GM21717 (cell line): ENCODE results near the gene STOX2.

Experiments used
- ATAC-seq: cut with Tn5 transposase; IDR thresholded peaks from one replicate; pipeline ENCODE4 v1.9.1; 2021; ENCODE audit warnings: mild to moderate bottlenecking, moderate library complexity; ENCODE audit not compliant: unreplicated experiment

The STOX2 gene

GRCh38 chr4:183888564-183888963 is 16.5 kb upstream of the STOX2 start:
- no peak for ATAC-seq

DNA sequence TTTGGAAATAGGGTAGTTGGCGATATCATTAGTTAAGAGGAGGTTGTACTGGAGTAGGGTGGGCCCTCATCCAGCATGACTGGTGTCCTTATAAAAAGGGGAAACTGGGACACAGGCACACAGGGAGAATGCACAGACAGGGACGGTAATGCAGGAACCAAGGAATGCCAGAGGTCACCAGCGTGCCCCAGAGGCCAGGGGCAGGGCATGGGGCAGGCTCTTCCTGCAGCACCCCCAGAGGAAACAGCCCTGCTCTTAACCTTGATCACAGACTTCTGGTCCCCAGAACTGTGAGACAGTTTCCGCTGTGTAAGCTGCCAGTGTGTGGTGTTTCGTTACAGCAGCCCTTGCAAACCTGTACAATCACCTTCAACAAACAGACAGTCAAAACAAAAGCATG is 15.9 kb upstream of the STOX2 start:
- ATAC-seq = no peak

GRCh38 chr4:183897193-183897592 is 7.9 kb upstream of the STOX2 start:
- ATAC-seq = no peak

- no peak for ATAC-seq
Measured at GRCh38 chr4:183898456-183898855, 6.7 kb upstream of the STOX2 start.

- ATAC-seq = no peak
Measured at GRCh38 chr4:183903021-183903760, 1.9 kb upstream of the STOX2 start.

- ATAC-seq = no peak
Measured at GRCh38 chr4:183905593-183906488, 734 bp downstream of the STOX2 start.

- no peak for ATAC-seq
Measured at GRCh38 chr4:183906489-183906738, 1.3 kb downstream of the STOX2 start.

DNA sequence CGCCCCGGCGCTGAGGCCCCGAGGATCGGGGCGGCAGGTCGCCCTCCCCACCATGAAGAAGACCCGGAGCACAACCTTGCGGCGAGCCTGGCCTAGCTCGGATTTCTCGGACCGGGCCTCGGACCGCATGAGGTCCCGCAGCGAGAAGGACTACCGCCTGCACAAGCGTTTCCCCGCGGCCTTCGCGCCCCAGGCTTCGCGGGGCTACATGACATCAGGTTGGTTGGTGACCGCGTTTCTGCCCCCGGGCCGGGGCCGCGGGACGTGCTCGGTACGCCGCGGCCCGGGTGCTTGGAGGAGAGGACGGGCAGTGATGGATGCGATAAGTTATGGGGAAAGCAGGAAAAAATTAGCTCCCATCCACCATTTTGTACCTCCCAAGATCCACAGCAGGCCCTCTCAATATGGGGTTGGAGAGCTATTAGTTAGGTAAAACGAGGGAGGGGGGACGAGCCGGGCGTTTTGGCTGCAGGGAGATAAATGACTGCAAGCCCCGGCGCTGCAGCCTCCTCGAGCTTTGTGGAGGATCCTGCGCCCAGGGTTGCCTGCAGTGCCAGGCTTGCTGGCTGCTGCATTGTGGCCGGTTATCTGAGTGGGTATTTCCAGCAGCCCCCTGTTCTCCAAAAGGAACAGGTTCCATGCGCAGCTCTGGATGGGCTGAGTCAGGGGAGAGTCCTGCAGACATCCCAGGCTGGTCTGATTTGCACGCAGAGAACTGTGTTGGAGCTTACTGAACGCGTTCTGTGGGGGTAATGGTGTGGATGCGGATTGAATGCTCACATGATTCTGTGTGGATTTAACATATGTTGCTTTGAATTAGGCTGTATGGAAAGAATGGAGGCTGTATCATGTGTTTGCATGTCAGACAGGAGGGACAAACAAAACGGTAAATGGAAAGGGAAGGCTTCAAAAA is 1.9 kb downstream of the STOX2 start:
- ATAC-seq = no peak

DNA sequence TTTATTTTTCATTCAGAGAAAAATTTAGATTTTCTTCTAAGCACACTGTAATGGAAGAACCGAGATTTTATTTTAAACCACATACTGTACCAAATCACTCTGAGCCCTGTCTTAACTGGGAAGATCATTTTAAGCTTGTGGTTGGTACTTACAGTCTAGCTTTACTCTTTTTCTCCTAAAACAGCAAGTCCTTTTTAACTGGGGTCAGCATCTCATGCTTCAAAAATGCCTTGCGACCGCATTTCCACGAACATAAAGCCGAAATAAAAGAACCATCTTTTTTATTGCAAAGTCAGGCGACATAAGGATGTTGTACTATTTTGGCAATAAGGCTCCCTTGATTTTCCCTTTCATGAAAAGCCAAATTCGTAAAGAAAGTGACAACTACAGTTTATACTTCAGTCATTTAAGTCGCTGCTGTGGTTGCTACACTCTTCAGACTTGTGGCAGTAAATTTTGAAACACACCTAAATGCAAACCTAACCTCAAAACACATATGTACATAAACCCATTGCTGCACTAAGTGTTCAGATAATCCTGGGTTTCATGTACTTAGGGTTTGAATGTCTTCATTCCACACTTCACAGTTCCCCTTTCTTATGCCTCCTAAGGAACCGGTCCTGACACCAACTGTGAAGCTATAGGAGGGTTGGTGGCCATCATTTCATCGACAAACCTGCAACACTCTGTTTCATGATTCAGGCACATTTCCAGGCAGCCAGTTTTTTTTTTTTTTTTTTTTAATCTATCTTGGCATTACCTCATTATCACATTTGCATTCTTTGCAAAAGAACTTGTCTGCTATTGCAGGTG is 3.0 kb downstream of the STOX2 start:
- no peak for ATAC-seq

GRCh38 chr4:183909187-183909586 is 4.1 kb downstream of the STOX2 start:
- ATAC-seq = no peak

- no peak for ATAC-seq
Measured at GRCh38 chr4:183909801-183910200, 4.7 kb downstream of the STOX2 start.

DNA sequence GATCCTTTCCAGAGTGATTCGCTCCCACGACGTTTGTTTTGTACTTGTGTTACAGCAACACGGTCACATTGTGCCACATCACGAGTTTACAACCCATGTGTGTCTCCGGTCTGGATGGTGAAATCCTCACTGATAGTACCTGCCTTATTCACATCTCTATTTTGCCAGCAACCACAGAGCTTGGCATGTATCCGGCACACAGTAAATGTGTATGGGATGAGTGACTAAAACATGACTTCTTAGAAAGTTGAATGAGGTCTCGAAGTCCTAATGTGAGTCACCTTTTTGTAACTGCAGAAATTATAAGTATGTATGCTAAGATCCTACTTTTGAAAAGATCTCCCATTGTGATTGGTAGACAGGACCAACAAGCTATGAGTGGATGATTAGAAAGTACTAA is 7.5 kb downstream of the STOX2 start:
- ATAC-seq = no peak

DNA sequence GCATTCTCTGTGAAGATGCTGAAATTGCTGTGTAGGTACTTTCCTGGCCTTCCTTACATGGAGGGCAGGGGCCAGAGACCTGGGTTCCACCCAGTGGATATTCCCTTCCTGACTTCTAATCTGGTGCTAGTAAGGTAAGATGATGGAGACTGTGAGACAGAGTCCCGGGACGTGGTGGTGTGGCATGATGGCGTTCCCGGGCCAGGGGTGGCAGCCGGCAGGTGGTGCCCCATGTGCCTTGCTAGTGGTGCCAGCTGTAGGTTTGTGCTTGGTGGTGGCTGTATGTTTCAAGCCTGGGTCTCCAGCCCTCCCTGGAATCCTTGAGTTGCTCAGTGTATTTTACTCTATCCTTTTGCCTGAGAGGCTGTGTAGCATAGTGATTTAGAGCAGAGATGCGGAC is 10.9 kb downstream of the STOX2 start:
- no peak for ATAC-seq

DNA sequence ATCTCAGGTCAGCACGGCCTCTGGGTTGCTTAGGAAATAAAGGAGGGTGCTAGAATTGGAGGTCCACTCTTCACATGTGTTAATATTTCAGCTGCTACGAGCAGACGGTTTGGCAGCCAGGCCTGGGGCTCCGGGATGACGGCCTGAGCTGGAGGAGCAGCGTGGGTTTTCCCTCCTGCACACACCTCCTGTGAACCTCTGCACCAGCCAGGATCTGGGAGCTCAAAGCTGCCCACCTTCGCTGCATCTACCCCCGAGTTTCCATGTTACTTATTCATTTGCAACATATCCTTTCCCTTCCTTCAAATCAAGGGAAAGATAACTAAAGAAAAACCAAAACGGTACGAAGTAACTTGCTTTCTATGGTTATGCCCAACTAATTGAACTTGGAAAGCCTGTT is 13.6 kb downstream of the STOX2 start:
- no peak for ATAC-seq

GRCh38 chr4:183919141-183919540 is 14.0 kb downstream of the STOX2 start:
- no peak for ATAC-seq

DNA sequence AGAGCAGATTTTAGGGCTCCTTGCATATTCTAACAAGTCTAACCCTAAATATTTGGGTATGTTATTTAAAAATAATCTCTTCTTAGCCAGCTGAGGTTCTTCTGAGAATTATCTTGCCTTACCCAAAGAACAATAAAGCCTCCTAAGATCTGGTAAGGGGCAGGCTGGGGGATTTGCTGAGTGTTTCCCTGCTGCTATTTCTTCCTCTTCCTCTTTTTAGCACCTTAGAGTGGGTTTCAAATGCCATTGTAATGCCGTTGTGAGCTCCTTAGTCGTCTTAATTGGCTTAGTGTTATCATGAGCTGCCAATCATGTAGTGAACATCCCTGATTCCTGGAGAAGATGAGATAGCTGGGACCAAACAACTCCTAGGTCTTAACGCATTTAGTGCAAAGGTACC is 15.4 kb downstream of the STOX2 start:
- no peak for ATAC-seq

DNA sequence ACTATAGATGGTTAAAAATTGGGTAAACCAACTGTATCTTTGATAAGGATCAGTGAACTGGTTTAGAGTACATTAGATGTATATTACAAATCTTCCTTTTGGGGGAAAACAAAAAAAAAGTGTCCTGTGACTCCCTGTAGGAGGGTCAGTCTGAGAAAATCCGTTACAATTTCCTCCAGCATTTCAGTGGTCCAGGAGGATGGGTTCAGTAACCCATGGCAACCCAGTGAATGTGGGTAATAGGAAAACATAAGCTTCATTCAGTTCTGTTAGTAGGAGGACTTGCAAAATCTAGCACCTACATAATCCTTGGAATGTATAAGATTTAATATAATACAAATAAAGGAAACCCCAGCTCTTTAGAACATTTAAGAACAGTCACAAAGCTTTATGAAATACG is 16.2 kb downstream of the STOX2 start:
- no peak for ATAC-seq

DNA sequence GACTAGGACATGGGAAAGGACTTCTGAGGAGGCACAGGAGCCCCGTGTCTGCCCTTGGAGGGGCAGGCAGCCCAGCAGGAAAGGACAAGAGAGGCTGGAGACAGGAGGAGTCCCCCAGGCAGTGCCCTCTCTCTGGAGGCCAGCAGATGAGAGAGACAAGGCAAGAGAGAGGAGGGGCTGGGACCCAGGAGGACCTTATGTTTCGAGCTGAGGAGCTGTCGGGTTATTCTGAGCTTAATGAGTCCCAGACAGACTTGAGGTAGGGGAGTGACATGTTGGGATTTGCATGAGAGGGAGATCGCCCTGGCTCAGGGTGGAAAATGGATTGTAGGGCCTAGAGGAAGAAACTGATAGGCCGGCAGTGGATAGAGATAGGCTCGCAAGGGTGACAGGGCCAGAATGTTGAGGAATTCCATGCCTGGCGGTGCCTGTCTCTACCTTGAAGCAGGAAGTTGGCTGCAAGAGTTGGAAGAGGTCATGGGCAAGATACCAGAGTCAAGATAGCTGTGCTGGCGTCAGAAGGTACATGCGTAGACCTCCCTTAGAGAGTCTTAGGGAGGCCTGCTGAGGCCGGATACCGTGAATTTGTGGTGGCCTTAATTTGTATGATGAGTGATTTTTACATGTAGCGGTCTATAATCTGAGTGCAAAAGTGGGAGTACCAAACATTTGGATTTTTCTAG is 19.4 kb downstream of the STOX2 start:
- no peak for ATAC-seq

- ATAC-seq = no peak
Measured at GRCh38 chr4:183926950-183927349, 21.8 kb downstream of the STOX2 start.

- ATAC-seq = no peak
Measured at GRCh38 chr4:183932576-183932975, 27.5 kb downstream of the STOX2 start.
